Cardiac fibroblast (primary cell): Measurements from ENCODE around the gene RCE1.
A peak's percentile ranks its signal among the peaks of the same experiment; 100 is the strongest.

Source experiments
- DNase-seq, 2 donors: peaks; one replicate each; pipeline versions ENCODE4 v3.0.0 to v3.0.0-alpha.2; 2010; ENCODE audit warnings: low read depth in 2 of 2
- H3K4me3 ChIP-seq, 2 donors: replicated peaks in 1 of 2; 1 replicate in 1 of 2; 2 replicates in 1 of 2; pipeline ENCODE4 v1.5.1; 2011; ENCODE audit warnings: low read depth in 2 of 2, low read length in 2 of 2, mild to moderate bottlenecking in 2 of 2, moderate library complexity in 1 of 2
- TF ChIP-seq, protein P1 (sequence below): IDR thresholded peaks from one replicate; pipeline ENCODE4 v1.5.1; 2011; ENCODE audit warnings: low read depth, mild to moderate bottlenecking, low read length, inconsistent platforms

Gene RCE1

DNA sequence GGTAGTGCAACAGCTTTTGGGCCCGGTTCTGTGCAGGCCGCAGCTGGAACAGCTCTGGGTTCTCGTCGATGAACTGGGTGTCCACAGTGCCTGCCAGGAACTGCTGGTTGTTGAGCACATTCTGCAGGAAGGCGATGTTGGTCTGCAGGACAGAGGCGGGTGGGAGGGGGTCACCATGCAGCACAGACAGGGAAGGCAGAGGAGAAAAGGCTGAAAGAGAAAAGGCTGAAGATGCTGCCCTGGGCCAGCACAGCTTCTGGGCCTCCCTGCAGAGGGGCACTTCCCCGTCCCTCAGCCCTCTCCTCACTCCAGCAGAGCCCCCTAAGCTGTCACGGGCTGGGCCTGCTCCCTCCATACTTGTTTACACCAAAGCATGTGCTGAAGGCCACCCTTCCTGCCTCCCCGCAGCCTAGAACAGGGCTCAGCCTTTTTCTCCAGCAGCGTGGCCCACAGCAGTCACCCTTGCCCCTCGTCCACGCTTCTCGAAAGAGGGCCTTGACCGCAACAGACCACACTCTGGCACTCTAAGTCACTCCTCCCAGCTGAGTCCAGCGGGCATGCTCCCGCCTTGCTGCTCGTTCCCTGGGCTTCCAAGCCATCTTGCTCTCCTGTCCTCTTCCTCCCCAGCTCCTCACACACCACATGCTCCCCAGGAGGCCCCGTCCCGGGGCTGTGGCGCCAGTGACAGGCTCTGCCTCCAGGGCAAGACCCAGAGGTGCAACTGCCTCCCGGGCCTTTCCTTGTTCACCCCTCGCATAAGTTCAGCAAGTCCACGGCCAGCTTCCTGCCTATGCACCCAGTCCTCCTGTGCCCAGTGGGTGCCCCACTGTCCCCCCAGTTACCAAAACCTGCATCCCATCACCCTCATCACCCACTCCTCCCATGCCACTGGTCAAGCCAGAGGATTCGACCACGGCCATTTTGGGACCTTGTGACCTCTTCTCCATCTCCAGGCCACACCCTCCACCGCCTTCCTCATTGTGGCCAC, 10.3 kb downstream of the RCE1 start:
- no peak overlapping the region for H3K4me3 ChIP-seq
- TF ChIP-seq, protein P1, sequence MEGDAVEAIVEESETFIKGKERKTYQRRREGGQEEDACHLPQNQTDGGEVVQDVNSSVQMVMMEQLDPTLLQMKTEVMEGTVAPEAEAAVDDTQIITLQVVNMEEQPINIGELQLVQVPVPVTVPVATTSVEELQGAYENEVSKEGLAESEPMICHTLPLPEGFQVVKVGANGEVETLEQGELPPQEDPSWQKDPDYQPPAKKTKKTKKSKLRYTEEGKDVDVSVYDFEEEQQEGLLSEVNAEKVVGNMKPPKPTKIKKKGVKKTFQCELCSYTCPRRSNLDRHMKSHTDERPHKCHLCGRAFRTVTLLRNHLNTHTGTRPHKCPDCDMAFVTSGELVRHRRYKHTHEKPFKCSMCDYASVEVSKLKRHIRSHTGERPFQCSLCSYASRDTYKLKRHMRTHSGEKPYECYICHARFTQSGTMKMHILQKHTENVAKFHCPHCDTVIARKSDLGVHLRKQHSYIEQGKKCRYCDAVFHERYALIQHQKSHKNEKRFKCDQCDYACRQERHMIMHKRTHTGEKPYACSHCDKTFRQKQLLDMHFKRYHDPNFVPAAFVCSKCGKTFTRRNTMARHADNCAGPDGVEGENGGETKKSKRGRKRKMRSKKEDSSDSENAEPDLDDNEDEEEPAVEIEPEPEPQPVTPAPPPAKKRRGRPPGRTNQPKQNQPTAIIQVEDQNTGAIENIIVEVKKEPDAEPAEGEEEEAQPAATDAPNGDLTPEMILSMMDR, result no peak
- no peak for DNase-seq

DNA sequence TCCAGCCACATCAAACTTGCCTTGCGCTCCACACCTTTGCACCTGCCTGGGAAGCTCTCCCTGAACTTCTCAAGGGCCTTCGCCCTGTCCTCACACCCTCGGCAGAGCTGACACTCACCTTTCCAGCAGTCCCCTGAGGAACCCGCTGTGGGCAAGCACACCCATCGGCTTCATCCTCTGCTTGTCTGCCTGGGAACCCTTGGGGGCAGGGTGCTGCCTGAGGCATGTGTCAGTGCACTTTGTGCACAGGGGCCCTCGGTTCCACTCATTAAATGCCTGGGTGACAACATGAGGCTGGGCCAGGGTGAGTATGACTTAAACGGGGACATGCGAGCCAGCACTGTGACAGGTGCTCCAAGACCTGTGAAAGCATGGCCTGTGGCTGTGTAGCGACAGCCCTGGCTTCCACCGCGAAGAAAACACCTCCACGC, 11.0 kb downstream of the RCE1 start:
- H3K4me3 ChIP-seq, result no peak overlapping the region
- TF ChIP-seq, protein P1, result no peak
- no peak for DNase-seq

DNA sequence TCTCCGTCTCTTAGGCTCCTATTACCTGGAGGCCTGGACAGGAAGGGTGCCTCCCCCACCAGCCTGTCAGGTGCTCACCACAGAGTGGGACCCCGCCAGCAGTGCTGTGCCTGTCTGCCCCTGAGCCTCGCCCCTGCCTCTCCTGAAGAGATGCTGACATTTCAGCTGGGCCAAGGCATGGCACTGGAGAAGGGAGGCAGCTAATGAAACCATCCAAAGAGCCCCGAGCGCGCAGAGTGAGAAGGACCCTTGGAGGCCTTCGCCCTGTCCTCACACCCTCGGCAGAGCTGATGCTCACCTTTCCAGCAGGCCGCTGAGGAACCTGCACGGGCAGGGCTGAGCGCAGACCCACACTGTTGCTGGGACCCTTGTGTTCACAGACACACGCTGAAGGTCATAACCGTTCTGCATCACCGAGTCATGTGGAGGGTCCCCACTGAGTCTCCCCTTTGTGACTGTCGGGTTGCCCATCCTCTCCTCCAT, 11.5 kb downstream of the RCE1 start:
- no peak overlapping the region for H3K4me3 ChIP-seq
- no peak for DNase-seq
- TF ChIP-seq, protein P1, result no peak

DNA sequence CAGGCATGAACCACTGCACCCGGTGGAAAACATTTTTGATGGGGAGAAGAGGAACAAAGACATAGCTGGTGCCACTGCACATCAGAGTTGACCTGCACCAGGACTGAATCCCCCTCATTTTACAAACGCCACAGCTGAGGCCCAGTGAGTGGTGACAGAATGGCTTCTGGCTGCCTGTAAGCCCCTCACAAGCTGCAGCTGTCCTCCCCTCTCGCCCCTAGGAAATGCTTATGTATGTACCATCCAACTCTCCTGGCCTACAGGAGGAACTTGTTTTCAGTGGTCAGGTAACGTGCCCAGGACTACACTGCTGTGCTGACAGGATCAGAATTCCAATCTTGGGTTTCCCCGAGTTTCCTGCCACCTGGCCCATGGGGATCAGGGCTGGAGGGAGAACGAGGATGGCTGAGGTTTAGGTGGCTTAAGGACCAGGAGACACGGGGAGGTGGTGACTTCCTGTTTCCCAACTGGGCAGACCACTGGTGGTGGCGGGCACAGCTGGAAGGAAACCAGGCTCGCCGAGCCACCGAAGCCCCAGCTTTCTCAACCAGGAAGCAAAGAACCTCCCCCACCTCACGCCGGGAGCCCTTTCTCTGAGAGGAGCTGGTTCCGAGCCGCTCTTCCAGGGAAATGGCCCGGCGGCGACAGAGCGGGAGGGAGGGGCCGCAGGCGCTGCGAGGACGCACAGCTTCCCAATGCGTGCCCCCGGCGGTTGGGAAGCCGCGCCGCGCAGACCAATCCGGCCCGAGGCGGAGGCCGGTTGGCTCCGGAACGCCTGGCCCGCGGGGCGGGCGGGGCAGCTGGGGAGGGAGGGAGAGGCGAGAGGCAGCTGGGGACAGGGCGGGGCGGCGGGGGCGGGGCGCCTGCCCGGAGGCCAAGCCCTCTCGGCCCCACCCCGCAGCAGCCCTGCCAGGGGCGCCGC, 12.6 kb downstream of the RCE1 start:
- DNase-seq, result peak; percentile 88 to 94
- H3K4me3 ChIP-seq, result peak overlapping the region; percentile 68 to 71
- TF ChIP-seq, protein P1, result no peak

DNA sequence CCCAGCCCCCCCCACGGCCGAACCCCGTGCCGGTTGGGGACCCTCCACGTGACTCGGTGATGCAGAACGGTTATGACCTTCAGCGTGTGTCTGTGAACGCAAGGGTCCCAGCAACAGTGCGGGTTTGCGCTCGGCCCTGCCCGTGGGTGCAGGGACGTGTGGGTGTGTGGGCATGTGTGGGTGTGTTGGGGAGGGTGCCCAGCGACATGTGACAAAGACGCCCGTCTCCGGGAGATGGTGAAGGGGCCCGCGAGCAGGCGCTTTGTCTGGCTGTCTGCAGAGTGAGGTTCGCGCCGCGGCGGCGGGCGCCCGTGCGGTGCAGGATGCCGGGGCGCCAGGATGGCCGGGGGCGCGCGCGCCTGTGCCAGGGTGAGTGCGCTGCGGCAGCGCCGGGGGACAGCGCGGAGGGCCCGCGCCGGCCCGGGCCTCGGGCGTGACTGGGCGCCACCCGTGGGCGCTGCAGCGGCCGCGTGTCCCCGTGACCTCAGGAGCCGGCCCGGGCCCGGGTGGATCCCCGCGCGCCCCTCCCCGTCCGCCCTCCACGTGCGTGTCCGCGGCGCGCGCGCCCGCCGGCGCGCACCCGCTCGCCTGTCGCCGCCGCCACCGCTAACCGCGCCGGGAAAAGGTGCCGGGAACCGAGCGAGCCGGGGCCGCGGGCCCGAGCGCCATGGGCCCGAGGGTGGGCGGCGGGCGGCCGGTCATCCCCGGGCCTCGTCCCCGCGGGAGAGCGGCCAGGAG, 13.4 kb downstream of the RCE1 start, which contains the start of gene LRFN4:
LRFN4 (plus strand) TSS at position 569 of the 738 bp plus-strand sequence. CDS start 681 bp downstream, outside the sequence.
- no peak for DNase-seq
- peak within 1 kb of the TSS; percentile 68 to 71 for H3K4me3 ChIP-seq
- TF ChIP-seq, protein P1, result no peak
